Stimulated activated CD4-positive, alpha-beta T cell treated with anti-CD3 and anti-CD28 coated beads, Interleukin-4, amount 100 ng/mL, for 1 hour (primary cell): ENCODE data around the gene LRP3.
"Not testable (repeated sequence)": the region's sequence is repeated elsewhere in the genome, so short reads cannot be mapped to it uniquely, and the experiment has no call there.

Source experiments
- DNase-seq: peaks from one replicate; pipeline ENCODE4 v3.0.0-alpha.2; 2020

Gene LRP3

GRCh38 chr19:33177417-33177979, 16.6 kb upstream of the LRP3 start:
- DNase-seq = no peak

- DNase-seq = no peak
Measured at GRCh38 chr19:33186431-33187182, 7.5 kb upstream of the LRP3 start.

- DNase-seq = no peak
Measured at GRCh38 chr19:33187183-33187540, 7.0 kb upstream of the LRP3 start.

GRCh38 chr19:33189453-33189852, 4.7 kb upstream of the LRP3 start:
- no peak for DNase-seq

GRCh38 chr19:33191092-33191491, 3.0 kb upstream of the LRP3 start:
- not testable (repeated sequence) for DNase-seq

- DNase-seq = no peak
Measured at GRCh38 chr19:33191501-33191900, 2.6 kb upstream of the LRP3 start.

GRCh38 chr19:33192010-33192409, 2.1 kb upstream of the LRP3 start:
- DNase-seq = no peak

GRCh38 chr19:33193269-33193864, 763 bp upstream of the LRP3 start:
- no peak for DNase-seq

- no peak for DNase-seq
Measured at GRCh38 chr19:33194532-33194885, 379 bp downstream of the LRP3 start.

- no peak for DNase-seq
Measured at GRCh38 chr19:33194886-33195644, 935 bp downstream of the LRP3 start.

- DNase-seq = no peak
Measured at GRCh38 chr19:33195645-33196347, 1.7 kb downstream of the LRP3 start.

GRCh38 chr19:33196446-33197193, 2.5 kb downstream of the LRP3 start:
- DNase-seq = no peak

- DNase-seq = no peak
Measured at GRCh38 chr19:33197591-33198000, 3.5 kb downstream of the LRP3 start.

GRCh38 chr19:33198169-33198568, 4.0 kb downstream of the LRP3 start:
- DNase-seq = no peak

GRCh38 chr19:33199441-33200265, 5.5 kb downstream of the LRP3 start:
- no peak for DNase-seq

- DNase-seq = no peak
Measured at GRCh38 chr19:33201473-33201872, 7.3 kb downstream of the LRP3 start.

- DNase-seq = no peak
Measured at GRCh38 chr19:33201886-33202545, 7.9 kb downstream of the LRP3 start.

GRCh38 chr19:33202546-33203507, 8.7 kb downstream of the LRP3 start:
- no peak for DNase-seq

GRCh38 chr19:33203529-33203928, 9.4 kb downstream of the LRP3 start:
- DNase-seq = no peak
